HG03565 (cell line): ENCODE data around the gene PRPH2.
"Not testable (repeated sequence)": the region's sequence is repeated elsewhere in the genome, so short reads cannot be mapped to it uniquely, and the experiment has no call there.

Experiments
- ATAC-seq: cut with Tn5 transposase; IDR thresholded peaks from one replicate; pipeline ENCODE4 v1.9.1; 2021; ENCODE audit warnings: mild to moderate bottlenecking, moderate library complexity; ENCODE audit not compliant: unreplicated experiment

PRPH2 gene

DNA sequence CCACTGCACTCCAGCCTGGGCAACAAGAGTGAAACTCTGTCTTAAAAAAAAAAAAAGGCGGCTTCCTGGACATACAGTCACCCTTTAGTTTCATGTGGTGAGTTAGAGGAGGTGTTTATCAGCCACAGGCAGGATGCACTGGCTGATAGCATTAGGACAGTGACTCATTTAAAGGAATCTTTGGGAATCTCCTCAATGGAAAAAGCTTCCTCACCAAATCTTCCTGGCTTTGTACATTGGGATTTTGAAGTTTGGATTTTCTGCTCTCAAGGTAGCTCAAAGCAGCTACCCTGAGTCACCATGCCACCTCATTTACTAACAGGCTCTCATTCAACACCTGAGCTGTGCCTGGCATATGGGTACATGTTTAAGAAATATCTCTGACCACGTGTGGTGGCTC, 20.2 kb downstream of the PRPH2 start:
- ATAC-seq = no peak

DNA sequence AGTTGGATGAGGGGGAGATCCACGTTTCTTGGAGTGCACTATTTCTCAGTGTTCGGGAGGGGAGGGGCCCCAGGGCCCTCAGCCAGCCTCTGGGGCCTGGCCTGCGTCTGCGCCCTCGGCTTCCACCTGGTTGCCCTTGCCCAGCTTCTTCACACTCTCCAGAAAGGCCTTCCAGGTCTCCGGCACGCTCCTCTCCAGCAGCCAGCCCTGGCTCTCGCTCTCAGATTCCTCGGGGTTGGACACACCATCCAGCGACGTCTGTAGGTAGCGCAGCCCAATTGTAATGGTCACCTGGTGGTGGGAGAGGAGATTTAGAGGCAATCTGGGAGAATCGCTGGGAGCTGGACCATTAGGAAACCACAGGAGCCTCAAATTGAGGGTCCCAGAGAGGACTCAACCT, 24.2 kb downstream of the PRPH2 start:
- no peak for ATAC-seq

DNA sequence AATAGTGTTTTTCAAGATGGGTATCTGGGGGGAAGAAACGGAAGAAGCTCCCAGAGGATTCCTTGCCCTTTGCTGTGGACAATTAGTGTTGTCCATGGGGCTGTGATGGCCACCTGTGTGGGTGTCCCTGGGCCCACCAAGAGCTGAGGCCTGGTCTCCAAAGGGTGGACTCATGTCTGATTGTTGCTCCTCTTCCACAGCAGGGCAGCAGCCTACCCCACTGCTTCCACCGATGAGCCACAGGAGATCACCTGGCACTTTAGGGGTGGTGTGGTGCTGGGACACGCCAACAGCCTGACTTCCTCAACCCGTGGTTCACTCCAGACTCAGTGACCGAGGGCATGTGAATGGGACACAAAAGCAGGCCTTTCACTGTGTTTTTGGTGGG, 25.1 kb downstream of the PRPH2 start:
- no peak for ATAC-seq

DNA sequence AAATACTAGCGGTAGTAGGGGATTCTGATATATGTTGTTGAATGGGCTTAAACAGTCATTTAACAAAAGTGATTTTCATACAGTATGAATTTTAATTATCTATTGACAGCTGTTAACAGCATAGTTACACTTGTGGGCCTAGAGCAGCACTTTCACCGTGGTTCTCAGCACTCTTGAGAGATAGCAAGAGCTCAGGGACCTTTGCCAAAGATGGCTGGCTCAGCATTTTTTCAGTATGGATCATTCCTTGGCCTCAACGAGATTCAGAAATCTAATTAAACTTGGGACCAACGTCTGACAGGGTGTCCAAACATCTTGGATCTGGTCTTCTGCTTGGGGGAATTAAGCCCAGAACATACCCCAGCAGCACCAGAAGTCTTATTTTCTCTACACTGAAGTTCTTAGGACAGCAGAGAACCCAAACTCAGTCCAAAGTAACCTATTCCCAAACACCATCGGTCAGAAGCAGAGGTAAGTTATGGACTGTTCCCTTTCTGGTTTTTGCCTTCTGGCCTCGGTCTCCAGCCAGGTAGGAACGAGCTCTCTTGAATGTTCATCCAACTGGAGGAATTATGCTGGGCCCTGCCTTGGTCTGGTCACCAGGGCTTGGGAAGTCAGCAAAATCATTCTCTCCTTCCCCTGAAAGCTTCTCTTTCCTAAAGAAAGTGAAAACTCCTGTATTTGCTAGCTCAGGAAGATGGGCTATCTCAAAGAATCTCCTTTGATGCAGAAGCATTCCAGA, 25.7 kb downstream of the PRPH2 start:
- no peak for ATAC-seq

DNA sequence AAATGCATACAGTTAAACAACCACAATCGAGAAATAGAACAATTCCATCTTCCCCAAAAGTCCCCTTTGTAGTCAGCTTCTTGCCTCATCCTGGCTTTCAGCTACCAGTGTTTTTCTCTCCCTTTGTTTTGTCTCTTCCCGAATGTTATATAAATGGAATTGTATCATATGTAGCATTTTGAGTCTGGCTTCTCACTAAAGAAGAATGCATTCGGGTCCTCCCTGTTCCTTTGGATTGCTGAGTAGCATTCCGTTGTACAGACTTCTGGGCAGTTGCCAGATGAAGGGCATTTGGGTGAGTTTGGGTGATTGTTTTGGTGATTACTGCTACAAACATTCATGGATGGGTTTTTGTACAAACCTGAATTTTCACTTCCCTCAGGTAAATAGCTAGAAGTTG, 27.8 kb downstream of the PRPH2 start:
- ATAC-seq = no peak

DNA sequence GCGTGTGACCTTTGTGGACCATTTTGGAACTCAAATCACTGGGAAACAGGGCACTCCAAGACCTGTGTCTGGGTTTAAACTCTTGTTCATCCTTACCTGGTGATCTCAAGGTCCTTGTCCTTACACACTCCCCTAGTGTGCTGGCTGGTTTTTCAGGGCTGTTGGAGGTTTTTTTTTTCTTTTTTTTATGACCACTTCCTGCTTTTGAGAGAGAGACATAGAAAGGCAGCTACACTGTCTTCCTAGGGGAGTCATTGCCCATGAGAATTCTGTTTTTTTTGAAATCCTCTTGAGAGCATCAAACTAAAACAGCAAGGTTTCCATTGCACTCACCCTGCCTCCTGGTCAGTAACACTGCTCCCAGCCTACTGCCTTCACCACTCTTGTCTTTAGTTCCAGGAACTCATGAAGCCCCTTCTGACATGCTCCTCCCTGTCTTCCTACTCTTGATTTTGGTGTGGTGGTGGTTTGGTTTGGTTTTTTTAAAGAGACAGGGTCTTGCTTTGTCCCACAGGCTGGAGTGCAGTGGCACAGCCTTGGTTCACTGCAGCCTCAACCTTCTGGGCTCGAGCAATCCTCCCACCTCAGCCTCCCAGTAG, 28.6 kb downstream of the PRPH2 start:
- ATAC-seq = no peak

DNA sequence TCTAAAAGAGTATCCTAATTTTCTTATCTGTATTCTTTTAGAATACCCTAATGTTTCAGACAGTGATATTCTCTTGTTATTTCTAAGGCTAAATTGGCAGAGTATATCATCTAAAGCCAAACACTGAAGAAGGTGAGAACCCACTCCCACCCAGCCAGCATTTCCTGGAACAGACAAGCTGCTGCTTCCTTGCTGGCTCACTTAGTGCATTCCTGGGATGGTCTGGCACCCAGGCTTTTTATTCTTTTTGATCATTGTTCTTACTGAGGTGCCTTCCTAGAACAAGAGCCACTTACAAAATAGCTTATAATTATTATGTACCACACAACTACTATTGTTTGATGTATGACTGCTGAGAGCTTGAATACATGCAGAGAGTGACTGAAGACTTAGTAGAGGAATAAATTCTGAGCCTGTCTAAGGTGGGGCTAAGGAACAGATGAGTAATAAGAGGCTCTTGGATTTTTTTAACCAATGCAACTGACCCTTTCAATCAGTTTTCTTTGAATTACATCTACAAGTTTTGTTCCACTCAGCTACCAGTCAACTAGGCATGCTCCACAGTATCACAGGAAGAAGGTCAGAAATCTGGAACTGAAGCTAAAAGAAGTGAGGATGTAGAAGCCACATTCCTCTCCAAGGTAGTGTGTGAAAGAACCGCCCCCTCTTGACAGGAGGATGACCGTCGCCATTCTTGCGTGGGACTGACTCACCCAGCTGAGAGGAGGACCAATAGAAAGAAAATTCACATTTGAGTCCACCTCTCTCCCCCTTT, 30.1 kb downstream of the PRPH2 start:
- no peak for ATAC-seq

DNA sequence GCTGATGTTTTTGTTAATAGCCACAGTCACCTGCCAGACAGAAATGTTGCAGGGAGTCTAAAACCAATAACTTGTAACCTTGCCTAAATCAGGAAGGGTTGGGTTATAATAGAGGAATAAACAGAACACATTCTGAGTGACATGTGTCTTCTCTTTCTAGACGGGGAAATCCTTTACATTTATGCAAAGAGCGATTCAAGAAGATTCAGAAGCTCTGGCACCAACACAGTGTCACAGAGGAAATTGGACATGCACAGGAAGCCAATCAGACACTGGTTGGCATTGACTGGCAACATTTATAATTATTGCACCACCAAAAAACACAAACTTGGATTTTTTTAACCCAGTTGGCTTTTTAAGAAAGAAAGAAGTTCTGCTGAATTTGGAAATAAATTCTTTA, 31.5 kb downstream of the PRPH2 start:
- ATAC-seq = no peak

DNA sequence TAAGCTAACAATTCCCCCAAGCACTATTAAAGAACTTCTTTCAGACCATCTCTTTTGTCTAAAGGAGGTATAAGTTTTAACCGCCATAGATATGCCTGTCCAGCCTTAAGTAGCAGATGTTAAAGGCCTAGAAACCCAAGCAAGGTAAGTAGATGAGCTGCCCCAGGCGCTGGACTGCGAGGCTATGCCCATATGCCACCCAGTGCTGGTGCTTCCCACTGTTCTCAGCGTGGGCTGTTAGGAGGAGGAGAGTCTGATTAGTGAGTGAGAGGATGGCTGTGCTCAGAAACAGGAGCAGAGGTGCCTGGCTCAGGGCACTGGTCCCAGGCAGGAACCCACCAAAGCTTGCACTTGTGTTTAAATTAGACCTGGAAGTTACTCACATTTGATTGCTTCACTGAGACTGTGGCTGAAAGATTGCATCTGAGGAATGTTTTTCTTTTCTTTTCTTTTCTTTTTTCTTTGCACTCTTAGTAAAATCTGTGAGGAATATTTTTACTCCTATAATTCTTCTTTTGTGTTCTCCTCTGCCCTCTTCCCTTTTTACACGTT, 32.2 kb downstream of the PRPH2 start:
- ATAC-seq = no peak

DNA sequence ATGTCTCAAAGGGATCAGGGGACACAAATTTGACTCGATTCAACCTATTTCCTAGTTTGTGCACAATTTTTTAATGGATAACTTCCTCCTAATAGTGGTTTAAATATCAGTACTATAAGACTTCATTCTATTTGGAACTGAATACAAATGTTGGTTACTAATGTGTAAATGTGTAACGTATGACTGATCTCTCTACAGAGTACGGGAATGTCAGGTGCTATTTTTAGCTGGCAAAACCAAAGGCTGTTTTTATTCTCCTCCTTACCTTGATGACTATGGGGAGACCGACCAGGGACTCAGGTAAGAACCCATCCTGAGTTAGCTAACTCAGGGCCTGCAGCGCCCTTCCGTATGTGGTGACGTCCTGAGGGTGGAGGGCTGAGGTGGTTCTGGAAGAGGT, 33.0 kb downstream of the PRPH2 start:
- ATAC-seq = no peak

DNA sequence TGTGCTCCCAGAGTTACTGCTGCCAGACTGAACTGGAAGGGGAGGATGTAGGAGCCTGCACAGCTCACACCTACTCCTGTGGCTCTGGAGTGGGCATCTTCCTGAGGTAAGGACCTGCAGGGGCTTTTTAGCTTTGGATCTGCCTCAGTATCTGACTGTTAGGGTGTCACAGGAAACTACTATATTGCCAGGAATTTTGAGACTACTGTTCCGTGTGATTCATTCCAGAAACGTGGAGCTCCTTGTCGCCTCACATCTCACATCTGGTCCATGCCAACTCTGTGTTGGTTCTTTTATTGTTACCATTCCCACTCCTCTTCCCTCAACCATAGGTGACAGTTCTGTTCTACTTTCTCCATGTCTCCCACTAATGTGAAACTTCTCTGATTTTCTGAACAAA, 34.1 kb downstream of the PRPH2 start:
- no peak for ATAC-seq

DNA sequence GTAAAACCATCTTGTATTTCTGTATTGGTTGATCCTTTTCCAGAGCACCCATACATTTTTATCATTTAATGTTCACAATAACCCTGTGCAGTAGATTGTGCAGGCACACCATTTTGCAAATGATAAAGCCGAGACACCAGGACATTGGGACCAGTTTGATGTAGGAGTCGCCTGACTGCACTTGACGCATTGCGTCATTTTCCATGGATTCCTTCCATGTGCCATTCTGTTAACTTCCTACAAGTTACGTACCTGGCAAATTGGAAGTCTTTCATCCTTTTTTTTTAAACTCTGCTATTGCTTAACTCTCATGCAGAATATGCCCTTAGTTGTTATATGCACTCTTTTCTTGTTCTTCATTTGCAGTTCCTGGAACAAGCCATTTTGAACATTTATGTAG, 43.0 kb downstream of the PRPH2 start:
- no peak for ATAC-seq

DNA sequence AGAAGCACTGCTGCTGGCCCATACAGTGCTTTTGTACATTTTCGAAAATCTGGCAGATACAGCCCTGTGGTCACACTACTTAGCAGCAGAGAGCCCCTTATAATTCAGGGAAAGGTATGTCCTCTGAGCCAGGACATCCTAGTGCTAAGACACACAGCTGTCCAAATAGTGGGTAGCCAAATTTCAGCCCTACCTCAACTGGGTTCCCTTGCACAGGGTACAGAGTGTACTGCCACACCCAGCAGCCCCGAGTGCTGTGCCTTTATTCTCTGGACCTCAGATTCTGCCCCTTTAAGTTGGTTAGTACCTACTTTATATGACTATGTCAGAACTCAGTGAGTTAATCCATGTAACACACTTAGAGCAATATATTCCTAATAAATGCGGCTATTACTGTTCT, 47.6 kb downstream of the PRPH2 start:
- no peak for ATAC-seq

DNA sequence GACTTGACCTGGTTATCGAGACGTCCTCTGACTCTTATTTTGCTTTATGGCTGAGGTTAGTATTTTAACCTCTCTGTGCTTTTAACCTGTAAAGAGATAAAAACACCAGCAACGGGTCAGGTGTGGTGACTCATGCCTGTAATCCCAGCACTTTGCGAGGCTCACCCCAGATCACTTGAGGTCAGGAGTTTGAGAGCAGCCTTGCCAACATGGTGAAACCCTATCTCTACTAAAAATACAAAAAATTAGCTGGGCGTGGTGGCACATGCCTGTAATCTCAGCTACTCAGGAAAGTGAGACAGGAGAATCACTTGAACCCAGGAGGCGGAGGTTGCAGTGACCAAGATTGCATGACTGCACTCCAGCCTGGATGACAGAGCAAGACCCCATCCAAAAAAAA, 48.0 kb downstream of the PRPH2 start:
- not testable (repeated sequence) for ATAC-seq

DNA sequence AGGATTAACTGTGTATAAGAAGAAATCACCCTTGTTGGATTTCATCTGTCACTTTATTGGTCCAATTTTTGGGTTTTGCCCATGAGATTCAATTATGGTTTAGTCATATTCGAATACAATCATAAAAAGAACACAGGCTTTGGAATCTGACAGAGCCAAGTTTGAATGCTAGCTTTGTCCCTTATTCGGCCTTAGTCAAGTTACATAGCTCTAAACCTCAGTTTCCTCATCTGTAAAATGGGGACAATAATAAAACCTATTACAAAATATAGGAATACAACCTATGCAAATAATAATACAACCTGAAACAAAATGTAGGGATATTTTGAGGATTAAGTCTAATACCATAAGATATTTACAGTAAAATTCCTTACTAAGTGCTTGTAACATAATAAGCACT, 57.7 kb downstream of the PRPH2 start:
- no peak for ATAC-seq

DNA sequence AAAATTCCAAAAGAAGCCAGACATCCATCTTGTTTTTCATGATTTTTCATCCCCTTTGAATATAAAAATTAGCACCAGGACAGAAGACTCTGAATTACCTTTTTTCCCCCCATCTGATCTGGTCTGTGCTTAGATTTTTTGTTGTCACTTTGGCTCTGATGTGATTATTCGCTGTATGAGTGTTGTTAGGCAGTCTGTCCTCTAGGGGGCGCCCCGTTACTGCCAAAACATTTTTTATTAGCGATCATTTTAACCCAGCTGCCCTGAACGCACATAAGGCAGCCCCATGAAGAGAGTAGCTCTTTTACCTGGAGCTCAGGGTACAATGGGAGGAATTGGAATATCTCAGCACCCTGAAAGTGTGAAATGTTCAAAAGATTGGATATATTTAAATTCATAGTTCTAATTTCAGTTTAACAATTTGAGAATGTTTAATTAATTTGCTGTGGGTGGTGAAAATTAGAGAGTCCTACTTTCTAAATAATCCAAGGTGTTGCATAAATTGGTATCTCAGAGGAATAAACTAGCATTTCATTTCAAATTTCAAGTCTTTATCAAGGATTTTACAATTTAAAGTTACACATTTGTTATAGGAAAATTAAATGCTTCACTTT, 60.8 kb downstream of the PRPH2 start:
- ATAC-seq = no peak

DNA sequence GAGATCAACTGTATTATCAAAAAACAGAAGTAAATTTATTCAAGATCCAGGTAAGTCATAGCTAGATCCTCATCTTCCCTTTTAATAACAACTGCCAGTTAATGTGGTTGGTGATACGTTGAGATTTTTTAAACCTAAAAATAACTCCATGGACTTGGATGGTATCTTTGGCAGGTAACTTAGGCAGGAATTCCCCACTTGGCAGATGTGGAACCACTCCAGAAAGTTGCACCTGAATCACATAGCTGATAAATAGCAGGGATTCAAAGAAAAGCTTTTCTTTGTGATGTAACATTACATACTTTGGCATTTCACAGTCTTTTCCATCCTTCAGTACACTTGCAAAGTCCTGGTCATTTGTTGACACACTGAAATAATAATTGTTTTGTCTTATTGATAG, 62.6 kb downstream of the PRPH2 start:
- ATAC-seq = no peak

DNA sequence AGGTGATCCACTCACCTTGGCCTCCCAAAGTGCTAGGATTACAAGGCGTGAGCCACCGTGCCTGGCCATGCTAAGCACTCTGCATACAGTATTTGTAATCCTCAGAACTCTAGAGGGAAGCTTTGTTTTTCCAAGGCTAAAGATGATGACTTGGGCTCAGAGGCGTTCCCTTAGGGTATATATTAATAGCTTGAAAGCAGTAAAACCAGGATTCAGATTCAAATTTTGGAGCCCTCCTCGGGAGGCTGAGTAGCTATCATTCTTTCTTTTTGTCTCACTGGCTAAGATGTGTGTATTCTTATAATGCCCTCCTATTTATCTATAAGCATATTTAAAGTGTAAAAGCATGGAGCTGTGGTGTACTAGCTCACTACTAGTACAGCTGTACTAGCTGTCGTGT, 68.5 kb downstream of the PRPH2 start:
- ATAC-seq = no peak

DNA sequence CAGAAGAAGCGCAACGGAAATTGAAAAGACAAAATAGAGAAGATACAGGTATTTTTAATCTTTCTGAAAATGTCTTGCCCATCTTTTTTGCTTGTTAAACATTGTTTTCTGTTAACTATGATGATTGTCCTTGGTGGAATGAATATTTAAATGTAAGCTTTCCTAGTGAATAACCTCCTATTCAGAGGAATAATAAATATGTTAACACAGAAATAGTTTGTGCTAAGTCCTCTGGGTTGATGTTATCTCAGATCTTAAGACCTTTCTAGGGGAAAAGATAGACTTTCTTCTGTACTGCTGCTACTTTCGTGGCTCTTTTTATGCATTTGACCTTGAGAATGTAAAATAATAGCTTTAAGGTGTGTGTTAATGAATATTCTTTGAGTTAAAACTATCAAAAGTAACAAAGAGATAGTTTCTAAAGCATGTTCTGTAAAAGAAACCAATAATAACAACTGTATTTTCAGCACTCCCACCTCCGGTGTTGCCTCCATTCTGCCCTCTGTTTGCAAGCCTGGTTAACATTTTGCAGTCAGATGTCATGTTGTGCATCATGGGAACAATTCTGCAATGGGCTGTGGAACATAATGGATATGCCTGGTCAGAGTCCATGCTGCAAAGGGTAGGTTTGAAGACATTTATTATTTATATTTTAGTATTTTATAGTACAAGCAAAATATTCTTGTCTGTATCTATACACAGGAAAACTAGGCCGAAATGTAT, 70.2 kb downstream of the PRPH2 start:
- ATAC-seq = no peak
